ENCODE data around the gene TLE3.

The TLE3 gene

DNA sequence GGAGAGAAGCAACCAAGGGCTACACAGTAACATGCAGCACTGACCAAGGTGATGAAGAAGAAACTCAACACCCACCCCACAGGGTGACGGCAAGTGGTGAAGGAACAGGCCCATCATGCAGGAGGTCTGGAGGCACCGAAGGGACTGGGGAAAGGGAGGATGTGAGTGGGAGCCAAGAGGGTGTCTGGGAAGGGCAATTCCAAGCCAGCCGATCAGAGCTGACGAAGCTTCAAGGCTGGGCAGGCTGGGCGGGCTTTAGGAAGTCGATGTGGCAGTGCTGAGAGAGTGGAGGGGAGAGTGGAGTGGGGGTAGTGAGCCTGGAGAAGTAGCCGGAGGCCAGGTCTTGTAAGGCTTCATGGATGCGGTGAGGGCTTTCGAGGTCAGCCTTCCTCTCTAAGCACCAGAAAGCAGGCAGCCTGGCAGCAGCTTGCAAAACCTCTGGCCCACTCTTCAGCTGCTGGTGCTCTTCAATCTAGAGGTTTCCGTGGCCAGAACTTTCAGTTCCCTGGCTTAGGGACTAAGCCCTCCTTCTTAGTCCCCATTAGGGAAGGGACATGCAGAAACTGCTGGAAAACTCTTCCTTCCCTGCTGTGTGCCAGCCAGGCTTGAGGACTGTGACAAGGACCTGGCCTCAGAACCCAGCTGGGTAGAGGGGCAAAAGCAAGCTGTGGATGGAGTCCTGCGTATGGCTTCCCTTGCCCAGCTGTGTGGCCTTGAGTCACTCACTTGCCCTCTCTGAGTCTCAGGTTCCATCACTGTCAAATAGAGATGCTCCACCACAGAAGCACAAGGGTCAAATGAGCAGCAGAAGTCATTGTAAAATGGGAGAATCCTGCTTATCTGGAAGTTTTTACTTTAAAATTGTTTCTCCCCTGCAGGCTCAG is 72.1 kb downstream of the TLE3 start:
- DNase-seq = no peak

DNA sequence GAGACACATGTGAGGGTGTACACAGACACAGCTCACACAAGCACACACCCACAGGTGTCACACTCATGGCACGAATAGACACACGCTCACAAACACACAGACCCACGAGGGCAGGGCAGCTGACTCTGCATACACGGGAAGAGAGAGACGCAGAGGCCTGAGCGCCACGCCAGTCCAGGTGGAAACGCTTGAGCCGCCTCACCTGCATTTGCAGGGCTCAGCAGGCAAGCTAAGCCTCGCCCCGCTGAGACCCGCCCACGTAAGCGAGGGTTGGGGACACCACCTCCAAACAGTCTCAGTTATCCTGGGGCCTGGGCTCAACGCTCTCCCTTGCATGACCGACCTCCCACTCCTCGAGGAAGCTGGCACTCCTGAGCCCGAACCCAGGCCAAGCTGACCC is 73.2 kb downstream of the TLE3 start:
- no peak for DNase-seq

DNA sequence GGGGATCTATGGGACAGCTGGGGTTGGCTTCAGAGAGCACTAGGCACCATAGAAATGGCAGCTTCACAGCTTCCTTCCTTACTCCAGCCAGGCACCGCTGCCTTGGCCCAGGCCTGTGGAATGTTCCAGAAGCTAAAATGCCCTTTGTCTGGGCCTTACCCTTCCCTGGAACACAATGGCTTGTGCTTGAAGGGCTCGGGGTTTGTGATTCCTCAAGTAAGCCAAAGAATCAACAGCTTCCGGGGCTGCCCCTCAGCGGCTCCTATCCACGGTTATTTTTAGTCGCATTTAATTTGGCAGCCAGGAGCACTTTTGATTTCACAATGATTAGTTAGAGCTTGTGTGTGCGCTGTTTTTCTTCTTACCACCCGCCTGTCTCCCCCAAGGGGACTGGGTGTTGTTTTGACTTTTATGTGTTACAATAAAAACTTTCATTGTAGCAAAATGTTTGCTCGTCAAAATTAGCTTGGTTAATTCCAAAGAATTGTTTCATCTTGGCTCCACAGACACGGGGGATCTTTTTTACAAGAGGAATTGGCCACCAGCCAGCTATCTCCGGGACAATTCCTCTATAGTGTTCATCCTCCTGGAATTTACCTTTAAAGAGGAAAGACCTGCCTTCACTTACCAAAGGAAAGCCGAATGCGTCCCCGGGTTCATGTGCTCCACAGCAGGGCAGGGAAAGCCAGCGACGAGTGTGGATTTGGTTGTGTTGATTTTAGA is 73.8 kb downstream of the TLE3 start:
- DNase-seq = no peak

DNA sequence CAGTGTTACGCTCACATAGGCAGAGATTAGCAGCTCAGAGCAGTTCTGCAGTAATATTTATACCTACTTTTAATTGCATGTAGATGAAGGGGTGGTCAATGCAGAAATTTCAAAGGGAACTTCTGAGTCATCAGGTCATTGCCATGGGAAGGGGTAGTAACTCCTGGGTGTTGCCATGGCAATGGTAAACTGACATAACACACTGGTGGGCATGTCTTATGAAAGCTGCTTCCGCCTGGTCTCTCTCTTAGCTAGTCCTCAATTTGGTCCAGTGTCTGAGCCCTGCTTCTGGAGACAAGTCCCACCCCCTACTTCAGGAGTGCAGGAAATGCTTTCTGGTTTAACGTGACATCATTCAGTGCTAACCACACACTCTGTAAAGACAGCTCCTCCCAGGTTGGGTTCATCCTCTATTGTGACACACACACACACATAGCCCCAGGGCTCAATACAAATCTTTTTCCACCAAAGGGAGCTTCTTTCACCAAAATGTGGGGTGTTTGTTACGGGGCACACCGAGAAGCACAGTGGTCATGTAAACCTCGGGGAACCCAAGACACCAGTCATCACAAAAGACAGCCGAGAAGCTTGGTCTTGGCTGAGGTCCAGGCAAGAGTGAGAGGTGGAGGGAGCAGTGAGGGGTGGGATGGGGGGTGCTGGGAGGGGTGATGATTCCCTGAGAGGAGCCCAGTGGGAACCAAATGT is 74.5 kb downstream of the TLE3 start:
- DNase-seq = peak; percentile 83

DNA sequence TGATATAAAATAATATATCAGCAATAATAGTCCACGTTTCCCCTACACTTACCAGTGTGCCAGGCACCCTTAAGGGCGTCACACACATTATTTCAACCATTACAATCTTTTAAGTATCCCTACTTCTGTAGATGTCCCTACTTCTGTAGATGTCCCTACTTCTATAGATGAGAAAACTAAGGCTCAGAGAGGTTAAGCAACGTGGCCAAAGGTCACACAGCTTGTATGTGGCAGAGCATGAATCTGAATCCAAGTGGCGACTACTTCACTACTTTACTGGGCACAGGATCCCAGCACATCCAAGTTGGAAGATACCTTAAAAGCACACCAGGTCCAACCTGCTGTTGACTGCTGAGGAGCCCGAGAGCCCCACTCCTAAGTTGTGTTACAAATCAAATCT is 77.5 kb downstream of the TLE3 start:
- DNase-seq = no peak

DNA sequence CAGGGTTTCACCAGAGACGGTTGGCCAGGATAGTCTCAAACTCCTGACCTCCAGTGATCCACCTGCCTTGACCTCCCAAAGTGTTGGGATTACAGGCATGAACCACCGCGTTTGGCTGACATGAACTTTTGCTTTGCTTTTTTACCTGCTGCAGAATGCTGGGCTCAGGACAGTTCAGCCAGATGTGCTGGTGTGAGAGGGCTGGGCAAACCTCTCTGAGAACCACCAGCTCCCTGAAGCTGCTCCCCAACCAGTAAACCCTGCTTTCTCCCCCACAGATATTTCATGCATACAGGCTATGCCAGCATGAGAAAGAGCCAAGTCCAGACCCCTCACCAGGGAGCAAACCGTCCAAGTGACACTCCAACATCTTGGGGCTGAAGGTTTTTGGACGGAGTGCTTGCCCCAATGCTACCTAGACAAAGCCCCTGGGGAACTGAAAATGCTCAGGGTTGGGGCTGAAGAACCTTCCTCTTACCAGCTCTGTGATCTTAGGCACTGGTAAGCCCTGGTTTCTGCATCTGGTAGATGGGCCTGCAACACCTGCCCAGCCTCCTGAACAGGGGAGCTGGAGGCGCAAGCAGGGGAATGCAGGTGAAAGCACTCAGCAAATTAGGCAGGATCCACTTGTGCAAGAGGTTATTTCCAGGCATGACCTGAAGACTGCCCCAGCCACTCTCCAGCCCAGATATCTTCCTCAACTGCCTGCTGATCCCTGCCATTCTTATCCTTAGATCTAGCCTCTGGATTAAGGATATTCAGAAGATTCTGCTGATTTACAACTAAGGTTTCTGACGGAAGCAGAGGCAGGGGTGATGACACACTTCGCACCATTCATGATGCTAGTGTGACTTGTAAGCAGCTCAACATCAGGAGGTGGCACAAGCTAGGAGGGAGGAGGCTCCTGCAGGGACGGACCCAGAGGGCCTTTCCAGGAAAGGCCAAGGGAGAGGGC is 78.8 kb downstream of the TLE3 start:
- DNase-seq = no peak

DNA sequence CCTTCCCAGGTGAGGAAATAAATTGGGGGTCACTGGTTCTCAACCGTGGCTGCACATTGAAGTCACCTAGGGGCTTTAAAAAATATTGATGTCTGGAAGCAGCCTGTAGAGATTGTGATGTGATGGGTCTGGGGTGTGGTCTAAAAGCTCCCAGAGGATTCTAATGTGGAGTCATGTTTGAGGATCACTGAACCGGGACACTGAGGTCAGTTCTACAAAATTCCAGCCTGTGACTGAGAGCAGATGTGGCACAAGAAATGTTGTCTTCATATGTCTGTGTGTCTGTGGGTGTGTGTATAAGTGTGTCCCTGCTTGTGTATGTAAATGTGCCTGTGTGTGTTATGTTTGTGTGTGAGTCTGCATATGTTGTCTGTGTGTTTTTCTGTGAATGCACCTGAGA is 79.9 kb downstream of the TLE3 start:
- DNase-seq = no peak

DNA sequence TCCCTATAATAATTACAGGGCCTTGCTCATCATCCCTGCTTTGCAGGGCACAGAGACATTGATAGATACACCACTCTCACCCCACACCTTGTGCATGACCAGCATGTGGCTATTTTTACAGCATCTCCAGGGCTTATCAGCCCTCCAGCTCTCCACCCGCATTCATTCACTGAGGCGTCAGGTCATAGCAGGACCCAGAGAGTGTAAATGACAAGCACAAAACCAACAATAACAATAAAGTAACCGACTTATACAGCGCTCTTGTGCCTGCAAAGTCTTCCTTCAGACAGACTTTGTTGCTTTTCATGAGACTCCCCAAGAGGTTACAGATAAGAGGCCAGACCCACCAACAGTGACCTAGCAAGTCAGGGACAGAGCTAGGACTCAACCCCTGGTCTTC is 80.7 kb downstream of the TLE3 start:
- no peak for DNase-seq

DNA sequence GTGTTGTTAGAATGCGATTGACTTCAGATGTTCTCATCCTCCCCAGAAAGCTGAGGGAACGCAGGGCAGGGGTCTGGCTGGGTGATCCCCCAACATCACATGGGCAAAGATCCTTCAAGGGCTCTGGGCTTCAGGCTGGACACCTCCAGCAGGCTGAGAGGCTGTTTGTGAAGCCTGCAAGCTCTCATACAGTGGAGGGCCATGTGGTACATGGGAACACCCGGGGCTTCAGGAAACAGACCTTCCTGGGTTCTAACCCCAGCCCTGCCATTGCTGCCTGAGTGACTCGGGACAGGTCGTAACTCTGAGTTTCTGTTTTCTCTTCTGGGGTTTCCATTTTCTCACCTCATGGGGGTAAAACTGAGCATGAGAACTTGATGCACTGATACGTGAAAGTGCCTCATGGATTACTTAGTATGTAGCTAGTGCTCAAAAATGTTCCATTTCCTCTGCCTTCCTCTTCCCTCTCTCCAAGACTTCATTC is 81.2 kb downstream of the TLE3 start:
- no peak for DNase-seq

DNA sequence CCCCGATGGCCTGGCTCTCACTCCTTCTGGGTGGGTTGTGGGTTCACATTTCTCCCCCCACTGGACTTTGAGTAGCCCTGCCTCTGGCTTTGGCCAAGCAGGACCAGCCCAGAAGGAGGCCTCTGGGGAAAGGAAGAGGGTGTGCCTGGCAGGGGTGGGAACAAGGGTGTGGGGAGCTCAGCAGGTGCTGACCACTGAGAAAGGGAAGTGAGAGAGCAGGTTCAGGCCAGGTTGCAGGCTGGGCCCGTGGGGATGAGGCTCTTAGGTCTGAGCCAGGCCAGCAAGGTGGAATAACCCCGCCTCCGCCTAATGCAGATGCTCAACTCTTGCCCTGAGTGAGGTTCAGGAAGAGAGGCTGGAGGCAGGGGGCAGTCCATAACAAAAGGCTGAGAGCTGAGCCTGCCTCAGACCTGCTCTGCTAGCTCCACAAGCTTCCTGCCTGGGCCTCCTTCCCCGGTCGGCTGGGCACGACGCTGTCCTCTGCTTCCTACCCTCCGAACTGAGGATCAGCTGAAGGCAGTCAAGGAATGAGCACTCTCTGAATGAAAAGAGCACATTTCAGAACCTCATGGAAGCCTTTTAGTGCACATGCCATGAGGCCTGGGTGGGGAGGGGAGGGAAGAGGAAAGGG is 82.7 kb downstream of the TLE3 start:
- DNase-seq = no peak

DNA sequence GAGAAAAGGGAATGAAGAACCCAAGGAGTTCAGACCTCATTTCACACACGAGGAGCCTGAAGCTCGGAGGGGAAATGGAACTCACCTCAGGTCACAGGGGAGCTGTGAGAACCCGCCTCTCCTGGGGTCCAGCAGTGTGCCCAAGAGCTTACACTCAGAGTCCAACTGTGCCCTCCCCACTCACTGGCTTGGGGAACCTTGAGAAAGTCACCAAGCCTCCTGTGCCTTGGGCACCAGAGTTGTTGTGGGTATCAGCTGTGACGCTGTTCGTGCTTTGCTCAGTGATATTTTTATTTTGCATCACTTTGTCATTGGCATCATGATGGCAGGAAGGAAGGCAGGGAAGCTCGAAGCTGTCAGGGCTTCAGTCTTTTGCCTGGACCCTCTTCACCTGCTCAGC is 83.4 kb downstream of the TLE3 start:
- DNase-seq = no peak

DNA sequence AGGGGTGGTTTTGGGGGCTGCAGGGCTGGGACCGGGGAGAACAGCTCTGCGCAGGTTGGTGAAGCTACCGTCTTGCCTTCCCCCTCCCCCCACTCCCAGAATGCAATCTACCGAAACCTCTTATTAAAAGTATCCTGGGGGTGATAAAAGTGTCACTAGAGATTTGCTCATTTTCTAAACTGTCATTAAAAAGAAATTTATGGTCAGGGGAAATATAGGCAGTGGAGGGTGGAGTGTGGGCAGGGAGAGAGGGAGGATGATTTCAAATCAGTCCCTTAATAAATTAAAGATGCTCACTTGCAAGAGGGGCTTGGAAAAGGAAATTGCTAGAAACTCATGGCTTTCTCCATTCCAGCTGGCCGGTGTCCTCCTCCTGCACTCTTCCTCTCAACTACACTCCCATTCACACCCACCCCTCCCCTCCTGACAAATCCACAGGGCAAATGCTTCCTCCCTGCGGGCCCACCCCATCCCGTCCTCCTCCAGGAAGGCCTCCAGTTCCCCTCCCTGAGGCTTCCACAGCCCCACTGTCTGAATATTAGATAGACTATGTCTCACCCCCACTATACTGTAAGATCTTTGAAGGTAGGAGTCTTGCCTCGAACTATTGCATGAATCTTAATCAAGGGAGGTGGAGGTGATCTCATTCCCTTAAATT is 83.9 kb downstream of the TLE3 start:
- no peak for DNase-seq

DNA sequence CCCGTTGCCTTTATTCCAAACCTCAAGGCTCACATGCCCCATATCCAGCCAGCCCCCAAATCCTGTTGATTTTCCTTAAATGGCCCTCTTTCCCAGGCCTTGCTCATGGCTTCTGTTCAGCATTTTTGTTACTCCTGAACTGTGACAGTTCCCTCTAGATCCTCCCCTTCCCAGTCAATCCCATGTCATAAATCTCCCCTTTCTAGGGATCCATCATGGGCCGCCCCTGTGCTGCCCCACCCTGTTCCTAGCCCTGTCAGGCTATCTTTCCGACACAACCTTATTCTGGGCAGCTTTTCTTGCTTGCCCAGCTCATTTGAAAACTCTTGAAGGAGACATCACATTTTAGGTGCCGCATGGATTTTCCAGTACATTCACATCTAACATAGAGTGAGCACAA is 84.8 kb downstream of the TLE3 start:
- DNase-seq = no peak

DNA sequence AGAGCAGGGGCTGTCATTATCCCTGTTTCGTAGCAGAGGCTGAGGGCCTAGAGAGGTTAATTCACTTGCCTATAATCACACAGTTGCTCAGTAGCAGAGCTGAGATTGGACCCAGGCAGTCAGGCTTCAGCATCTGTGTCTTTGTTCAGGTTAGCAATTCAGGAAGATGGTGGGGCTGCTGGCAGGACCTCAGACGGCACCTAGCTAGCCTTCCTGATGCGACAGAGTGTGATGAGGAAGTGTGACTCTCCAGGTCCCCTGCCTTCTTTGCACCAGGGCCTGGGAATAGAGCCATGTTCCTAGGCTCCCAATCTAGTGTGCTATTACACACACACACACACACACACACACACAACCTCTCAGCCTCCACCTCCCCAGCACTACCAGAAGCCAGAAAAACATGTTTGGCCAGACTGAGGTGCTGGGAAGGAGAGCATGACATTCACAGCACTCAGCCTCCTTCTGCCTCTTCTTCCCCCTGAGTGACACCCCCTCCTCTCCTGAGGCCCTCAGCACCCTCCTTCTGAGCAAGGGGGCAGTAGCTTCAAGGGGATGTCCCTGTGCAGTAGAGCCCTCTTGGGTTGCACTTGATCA is 88.9 kb downstream of the TLE3 start:
- no peak for DNase-seq

DNA sequence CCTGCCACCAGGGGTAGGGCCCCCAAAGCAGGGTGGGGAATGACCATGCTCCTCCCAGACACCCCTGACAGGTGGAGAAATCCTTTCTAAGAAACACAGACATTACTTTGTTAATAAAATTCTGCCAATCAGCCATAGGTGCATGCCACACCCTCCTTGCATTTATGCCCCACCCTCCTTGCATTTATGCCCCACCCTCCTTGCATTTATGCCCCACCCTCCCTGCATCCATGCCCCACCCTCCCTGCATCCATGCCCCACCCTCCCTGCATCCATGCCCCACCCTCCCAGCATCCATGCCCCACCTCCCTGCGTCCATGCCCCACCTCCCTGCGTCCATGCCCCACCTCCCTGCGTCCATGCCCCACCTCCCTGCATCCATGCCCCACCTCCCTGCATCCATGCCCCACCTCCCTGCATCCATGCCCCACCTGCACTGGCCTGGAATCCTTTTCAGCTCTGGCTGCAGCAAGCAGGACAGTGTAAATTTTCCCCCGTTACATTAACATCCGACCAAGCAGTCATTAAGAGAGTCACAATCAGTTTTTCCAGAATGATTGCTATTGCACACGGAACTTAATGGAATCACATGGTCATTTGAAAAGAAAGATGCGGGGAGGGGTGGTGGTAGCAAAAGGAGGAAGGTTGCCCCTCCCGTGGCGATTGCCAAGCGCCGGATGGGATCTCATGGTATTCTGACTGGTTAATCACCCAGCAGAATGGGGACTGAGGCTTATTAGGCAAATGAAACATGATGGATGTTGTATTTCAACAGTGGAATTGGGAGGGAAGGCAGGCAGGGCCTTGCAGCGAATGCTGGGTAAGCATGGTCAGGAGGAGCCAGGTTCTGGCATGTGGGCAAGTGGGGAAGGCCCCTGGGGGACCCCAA is 91.2 kb downstream of the TLE3 start:
- no peak for DNase-seq

DNA sequence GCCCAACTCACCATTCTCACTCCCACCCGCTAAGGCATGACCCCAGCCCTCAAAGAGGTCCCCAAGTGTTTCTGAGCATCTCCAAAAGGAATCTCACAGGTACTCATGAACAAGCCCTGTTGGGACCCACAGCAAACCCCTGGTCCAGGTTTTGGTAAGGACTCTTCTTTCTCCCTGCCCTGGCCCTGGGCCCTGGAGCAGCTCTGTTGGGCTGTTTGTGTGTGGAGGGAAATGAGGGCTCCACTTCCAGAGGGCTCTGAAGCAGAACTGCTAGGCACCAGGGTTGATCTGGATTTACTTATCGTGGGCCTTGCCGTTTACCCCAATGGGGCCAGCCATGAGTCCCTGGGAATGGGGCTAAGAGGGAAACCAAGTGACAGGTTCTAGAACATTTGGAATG is 92.9 kb downstream of the TLE3 start:
- no peak for DNase-seq

DNA sequence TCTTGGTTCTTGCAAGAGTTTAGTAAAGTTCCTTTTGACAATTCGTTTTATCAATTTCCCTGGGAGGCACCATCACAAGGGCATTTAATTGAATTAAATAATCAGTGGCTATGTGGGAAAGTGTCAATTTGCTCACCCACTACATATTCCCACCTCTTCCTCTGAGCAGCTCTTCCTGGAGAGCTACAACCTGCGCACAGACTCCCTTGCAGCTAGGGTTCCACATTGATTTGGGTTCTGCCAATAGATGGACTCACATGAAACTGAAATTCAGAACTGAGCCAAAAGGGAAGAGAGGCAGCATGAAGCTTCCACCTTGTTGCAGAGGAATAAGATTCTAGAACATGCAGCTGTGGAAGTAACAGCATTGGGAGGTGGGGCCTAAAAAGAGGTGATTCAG is 94.8 kb downstream of the TLE3 start:
- no peak for DNase-seq

DNA sequence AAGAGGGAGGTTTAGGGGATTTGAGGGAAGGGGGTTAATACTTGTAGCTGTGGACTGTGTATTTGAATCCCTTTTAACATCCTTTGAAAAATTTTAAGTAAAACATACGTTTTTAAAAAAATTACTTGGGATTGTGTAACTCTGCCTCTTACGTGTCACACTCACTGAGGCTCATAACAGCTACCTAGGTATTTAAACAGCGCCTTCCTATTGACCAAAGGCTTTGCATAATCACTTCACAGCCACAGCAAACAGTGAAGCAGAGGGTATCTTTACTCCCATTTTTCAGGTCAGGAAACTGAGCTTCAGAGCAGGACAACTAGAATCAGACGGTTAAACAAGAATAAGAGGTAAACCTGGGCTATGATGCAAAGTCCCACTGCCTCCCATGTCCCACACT is 95.9 kb downstream of the TLE3 start:
- no peak for DNase-seq

DNA sequence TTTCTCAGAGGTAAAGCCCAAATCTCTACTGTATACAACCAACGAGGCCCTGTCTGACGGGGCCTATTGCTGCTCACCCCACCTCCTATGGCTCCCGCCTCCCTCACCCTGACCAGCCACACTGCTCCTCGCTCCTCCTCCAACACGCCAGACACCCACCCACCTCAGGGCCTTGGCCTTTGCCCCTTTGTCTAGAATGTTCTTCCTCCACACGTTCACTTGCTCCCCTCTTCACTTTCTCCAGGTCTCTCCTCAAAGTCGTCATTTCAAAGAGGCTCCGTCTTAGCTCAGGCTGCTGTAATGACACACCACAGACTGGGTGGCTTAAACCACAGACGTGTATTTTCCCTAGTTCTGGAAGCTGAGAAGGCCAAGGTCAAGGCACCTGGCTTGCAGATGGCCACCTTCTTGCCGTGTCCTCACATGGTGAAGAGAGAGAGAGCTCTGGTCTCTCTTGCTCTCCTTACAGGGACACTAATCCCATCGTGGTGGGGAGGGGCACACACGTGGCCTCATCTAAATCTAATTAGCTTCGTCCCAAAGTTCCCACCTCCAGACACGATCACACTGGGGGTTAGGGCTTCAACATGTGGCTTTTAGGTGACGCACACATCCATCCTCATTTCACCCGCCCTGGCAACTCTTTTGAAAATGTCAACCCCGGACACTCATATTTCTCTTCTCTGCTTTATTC is 98.2 kb downstream of the TLE3 start:
- DNase-seq = no peak

Data from activated CD4-positive, alpha-beta T cell treated with anti-CD3 and anti-CD28 coated beads, Interleukin-10, Interleukin-2, amounts not matched to agents 100 ng/mL and 50 ng/mL, durations not matched to agents 16 hours and 8 hours (primary cell).